Neuron (in vitro differentiated cells): ENCODE measurements around the gene ZNF423.

Experiments used
- H2AFZ ChIP-seq: one replicate; pipeline ENCODE4 v1.6.1; 2013; ENCODE audit warnings: low read depth, mild to moderate bottlenecking, inconsistent platforms, low read length, moderate library complexity
- H3K27me3 ChIP-seq: one replicate; pipeline ENCODE4 v1.6.1; 2013; ENCODE audit warnings: low read length; ENCODE audit not compliant: insufficient read depth
- H3K36me3 ChIP-seq: one replicate; pipeline ENCODE4 v1.6.1; 2013; ENCODE audit warnings: low read length; ENCODE audit not compliant: insufficient read depth
- H3K4me1 ChIP-seq: one replicate; pipeline ENCODE4 v1.6.1; 2013; ENCODE audit warnings: low read length; ENCODE audit not compliant: insufficient read depth
- H3K4me3 ChIP-seq: 2 replicates; pipeline ENCODE4 v1.5.1; 2013; ENCODE audit warnings: mild to moderate bottlenecking, low read length, moderate library complexity
- H3K9me3 ChIP-seq: one replicate; pipeline ENCODE4 v1.6.1; 2013; ENCODE audit warnings: low read length

ZNF423 gene

GRCh38 chr16:49799172-49799571, 56.7 kb downstream of the ZNF423 start:
- H3K4me1 ChIP-seq: no peaks in the 10 kb centered on the region
- H3K27me3 ChIP-seq: no peaks in the 10 kb centered on the region
- H3K9me3 ChIP-seq: no peaks in the 10 kb centered on the region
- no peak overlapping the region for H3K4me3 ChIP-seq
- peaks cover 3% of the 10 kb centered on the region for H3K36me3 ChIP-seq
- H2AFZ ChIP-seq: no peak overlapping the region

- Histone ChIP-seq H3K4me3 (no peak overlapping the region), H3K9me3 (no peaks in the 10 kb centered on the region), H3K36me3 (peaks cover 3% of the 10 kb centered on the region), H3K27me3 (no peaks in the 10 kb centered on the region), H2AFZ (no peak overlapping the region), H3K4me1 (no peaks in the 10 kb centered on the region)
Measured at GRCh38 chr16:49795513-49795912, 60.4 kb downstream of the ZNF423 start.

- Histone ChIP-seq H3K4me1 (no peaks in the 10 kb centered on the region), H3K4me3 (no peak overlapping the region), H3K36me3 (peaks cover 12% of the 10 kb centered on the region), H3K27me3 (no peaks in the 10 kb centered on the region), H2AFZ (no peak overlapping the region), H3K9me3 (no peaks in the 10 kb centered on the region)
Measured at GRCh38 chr16:49793244-49793643, 62.7 kb downstream of the ZNF423 start.

- Histone ChIP-seq H3K9me3 (no peaks in the 10 kb centered on the region), H3K36me3 (peaks cover 23% of the 10 kb centered on the region), H3K4me3 (no peak overlapping the region), H2AFZ (no peak overlapping the region), H3K27me3 (no peaks in the 10 kb centered on the region), H3K4me1 (no peaks in the 10 kb centered on the region)
Measured at GRCh38 chr16:49789616-49790015, 66.3 kb downstream of the ZNF423 start.

GRCh38 chr16:49788986-49789385, 66.9 kb downstream of the ZNF423 start:
- Histone ChIP-seq H3K36me3 (peaks cover 25% of the 10 kb centered on the region), H3K4me3 (no peak overlapping the region), H3K27me3 (no peaks in the 10 kb centered on the region), H3K9me3 (no peaks in the 10 kb centered on the region), H2AFZ (no peak overlapping the region), H3K4me1 (no peaks in the 10 kb centered on the region)

GRCh38 chr16:49788572-49788971, 67.3 kb downstream of the ZNF423 start:
- Histone ChIP-seq H3K4me1 (no peaks in the 10 kb centered on the region), H3K36me3 (peaks cover 25% of the 10 kb centered on the region), H3K4me3 (no peak overlapping the region), H3K27me3 (no peaks in the 10 kb centered on the region), H2AFZ (no peak overlapping the region), H3K9me3 (no peaks in the 10 kb centered on the region)

GRCh38 chr16:49786926-49787557, 68.9 kb downstream of the ZNF423 start:
- Histone ChIP-seq H3K4me1 (no peaks in the 10 kb centered on the region), H3K9me3 (no peaks in the 10 kb centered on the region), H3K27me3 (no peaks in the 10 kb centered on the region), H2AFZ (no peak overlapping the region), H3K4me3 (no peak overlapping the region), H3K36me3 (peaks cover 25% of the 10 kb centered on the region)

- H3K27me3 ChIP-seq: no peaks in the 10 kb centered on the region
- H3K4me3 ChIP-seq: no peak overlapping the region
- H2AFZ ChIP-seq: no peak overlapping the region
- no peaks in the 10 kb centered on the region for H3K9me3 ChIP-seq
- H3K4me1 ChIP-seq: peaks cover 2% of the 10 kb centered on the region
- peaks cover 25% of the 10 kb centered on the region for H3K36me3 ChIP-seq
Measured at GRCh38 chr16:49785970-49786369, 69.9 kb downstream of the ZNF423 start.

GRCh38 chr16:49782405-49782804, 73.5 kb downstream of the ZNF423 start:
- no peak overlapping the region for H2AFZ ChIP-seq
- no peak overlapping the region for H3K4me3 ChIP-seq
- peaks cover 10% of the 10 kb centered on the region for H3K36me3 ChIP-seq
- H3K27me3 ChIP-seq: no peaks in the 10 kb centered on the region
- no peaks in the 10 kb centered on the region for H3K9me3 ChIP-seq
- H3K4me1 ChIP-seq: peaks cover 12% of the 10 kb centered on the region

- Histone ChIP-seq H3K4me1 (peaks cover 18% of the 10 kb centered on the region), H3K9me3 (no peaks in the 10 kb centered on the region), H2AFZ (no peak overlapping the region), H3K27me3 (no peaks in the 10 kb centered on the region), H3K36me3 (peaks cover 7% of the 10 kb centered on the region), H3K4me3 (no peak overlapping the region)
Measured at GRCh38 chr16:49781401-49781800, 74.5 kb downstream of the ZNF423 start.

- H3K4me3 ChIP-seq: no peak overlapping the region
- no peak overlapping the region for H2AFZ ChIP-seq
- peaks cover 2% of the 10 kb centered on the region for H3K36me3 ChIP-seq
- H3K27me3 ChIP-seq: no peaks in the 10 kb centered on the region
- no peaks in the 10 kb centered on the region for H3K9me3 ChIP-seq
- H3K4me1 ChIP-seq: peaks cover 27% of the 10 kb centered on the region
Measured at GRCh38 chr16:49780433-49780832, 75.5 kb downstream of the ZNF423 start.

GRCh38 chr16:49779979-49780378, 75.9 kb downstream of the ZNF423 start:
- H3K27me3 ChIP-seq: no peaks in the 10 kb centered on the region
- no peak overlapping the region for H2AFZ ChIP-seq
- no peak overlapping the region for H3K4me3 ChIP-seq
- peaks cover 29% of the 10 kb centered on the region for H3K4me1 ChIP-seq
- H3K9me3 ChIP-seq: no peaks in the 10 kb centered on the region
- peaks cover 2% of the 10 kb centered on the region for H3K36me3 ChIP-seq

- Histone ChIP-seq H3K4me3 (no peak overlapping the region), H3K27me3 (no peaks in the 10 kb centered on the region), H3K4me1 (peaks cover 29% of the 10 kb centered on the region), H2AFZ (no peak overlapping the region), H3K9me3 (no peaks in the 10 kb centered on the region), H3K36me3 (no peaks in the 10 kb centered on the region)
Measured at GRCh38 chr16:49778202-49778930, 77.5 kb downstream of the ZNF423 start.
